GM19023 (cell line): ENCODE results near the gene GDI2.
"Not testable (repeated sequence)": the region's sequence is repeated elsewhere in the genome, so short reads cannot be mapped to it uniquely, and the experiment has no call there.

Experiments
- ATAC-seq: cut with Tn5 transposase; IDR thresholded peaks from one replicate; pipeline ENCODE4 v1.9.1; 2021; ENCODE audit warnings: mild to moderate bottlenecking, moderate library complexity; ENCODE audit not compliant: unreplicated experiment

Gene GDI2

DNA sequence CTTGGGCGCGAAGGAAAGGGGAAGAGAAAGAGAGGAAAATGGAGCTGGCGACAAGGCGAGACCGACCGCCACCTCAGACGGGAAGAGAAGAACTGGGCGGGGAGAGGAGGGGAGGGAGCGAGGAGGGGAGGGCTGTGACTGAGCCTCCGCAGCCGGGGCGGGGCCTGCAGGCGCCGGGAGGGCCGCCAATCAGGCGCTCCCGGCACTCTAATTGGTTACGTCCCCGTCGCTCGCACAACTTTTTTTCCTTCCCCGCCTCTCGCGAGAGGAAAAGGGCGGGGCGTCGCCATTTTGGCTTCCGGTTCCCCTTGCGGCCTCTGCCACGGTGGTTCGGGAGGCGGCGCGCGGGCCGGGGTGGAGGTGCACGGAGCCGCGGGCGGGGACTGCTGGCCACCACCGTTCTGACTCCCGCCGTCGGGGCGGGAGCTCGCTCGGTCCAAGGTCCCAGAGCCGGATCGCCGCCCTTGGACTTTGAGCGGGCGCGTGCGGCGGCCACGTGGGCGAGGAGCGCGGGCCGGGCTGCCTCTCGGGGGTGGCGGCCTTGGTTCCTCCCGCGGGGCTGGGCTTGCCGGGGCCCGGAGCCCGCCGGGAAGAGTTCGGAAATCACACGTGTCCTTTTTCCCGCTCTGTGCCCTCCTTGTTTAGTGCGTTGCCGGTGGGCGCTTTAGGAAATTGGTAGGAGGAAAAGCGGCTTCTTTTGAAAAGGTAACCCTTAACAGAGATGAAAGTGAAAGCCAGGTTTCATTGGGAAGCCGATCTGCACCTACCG, at the start of gene GDI2:
Gene GDI2, minus strand, starts transcription at position 94 of the 769 bp plus-strand sequence. CDS start 176 bp downstream, outside the sequence.
- peak; percentile 82 for ATAC-seq

DNA sequence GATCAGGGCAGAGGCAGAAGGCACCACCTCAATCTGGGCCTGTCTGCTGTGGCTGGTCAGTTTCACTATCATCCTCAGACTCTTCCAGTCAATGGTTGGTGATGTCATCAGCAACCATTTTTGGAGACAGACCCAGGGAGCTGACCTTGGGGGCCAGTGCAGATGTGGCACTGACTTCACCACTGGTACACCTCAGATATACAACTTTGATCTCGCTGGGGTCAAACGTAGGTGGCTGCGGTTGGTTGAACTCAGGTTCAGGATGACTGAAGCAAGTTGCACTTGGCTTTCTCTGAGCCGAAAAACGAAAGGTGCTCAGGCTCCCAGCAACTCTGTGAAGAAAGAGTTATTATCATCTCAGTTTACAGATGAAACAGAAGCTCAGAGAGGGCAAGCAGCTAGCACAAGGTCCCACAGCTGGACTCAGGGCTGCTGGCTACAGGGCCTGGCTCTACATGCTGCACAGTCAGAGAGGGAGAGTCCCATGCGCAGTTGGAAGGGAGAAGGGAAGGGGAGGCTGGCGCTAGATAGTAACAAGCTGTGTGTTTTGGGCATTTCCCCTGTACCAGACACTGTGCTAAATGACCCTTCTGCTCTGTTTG, 49.2 kb upstream of the GDI2 start:
- peak; percentile 93 for ATAC-seq

DNA sequence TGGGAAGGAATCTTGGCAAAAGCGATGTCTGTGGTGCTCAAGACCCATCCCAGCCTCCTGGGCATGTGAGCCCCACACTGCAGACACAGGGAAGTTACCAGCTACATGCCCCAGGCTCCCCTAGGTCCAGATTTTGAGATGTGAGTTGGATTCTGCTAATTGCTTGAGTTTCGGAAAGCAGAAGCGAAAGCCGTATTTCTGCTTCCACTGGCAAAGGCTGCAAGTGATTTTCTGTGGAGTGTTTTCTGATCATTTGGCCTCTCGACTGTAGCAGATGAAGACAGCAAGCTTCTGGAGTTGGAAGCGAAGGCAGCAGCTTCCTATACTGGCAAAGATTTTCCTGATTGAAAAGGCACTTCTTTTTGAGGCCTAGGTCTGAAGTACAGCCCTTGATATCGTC, 46.8 kb upstream of the GDI2 start:
- ATAC-seq = no peak

DNA sequence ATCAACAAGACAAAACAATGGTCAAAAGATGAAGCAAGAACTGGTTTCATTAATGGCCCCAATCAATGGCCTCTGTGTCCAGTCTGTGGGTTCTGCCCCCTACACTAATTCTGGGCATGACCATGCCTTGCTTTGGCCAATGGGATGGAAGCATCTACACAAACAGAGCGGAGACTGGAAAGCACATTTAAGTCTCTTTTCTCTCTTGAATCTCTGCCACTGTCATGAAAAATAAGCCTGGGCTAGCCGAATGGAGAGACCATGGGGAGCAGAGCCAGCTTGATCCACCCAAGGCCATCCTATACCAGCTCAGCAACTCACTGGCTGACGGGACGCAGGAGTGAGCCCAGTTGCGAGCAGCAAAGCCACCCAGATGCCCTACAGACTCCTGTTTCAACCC, 45.6 kb upstream of the GDI2 start:
- no peak for ATAC-seq

DNA sequence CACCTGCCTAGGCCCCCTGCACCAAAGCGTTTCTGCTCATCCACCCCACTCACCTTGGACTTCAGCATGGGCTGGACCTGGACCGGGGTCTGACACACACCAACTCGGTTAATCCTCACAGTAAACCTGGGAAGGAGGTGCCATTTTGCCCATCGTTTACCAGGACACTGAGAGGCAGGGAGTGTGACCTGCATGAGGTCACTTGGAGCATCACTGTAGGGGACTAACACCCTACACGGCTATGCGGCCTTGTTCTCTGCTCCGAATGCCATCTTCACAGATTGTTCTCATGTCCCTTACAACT, 43.4 kb upstream of the GDI2 start:
- no peak for ATAC-seq

DNA sequence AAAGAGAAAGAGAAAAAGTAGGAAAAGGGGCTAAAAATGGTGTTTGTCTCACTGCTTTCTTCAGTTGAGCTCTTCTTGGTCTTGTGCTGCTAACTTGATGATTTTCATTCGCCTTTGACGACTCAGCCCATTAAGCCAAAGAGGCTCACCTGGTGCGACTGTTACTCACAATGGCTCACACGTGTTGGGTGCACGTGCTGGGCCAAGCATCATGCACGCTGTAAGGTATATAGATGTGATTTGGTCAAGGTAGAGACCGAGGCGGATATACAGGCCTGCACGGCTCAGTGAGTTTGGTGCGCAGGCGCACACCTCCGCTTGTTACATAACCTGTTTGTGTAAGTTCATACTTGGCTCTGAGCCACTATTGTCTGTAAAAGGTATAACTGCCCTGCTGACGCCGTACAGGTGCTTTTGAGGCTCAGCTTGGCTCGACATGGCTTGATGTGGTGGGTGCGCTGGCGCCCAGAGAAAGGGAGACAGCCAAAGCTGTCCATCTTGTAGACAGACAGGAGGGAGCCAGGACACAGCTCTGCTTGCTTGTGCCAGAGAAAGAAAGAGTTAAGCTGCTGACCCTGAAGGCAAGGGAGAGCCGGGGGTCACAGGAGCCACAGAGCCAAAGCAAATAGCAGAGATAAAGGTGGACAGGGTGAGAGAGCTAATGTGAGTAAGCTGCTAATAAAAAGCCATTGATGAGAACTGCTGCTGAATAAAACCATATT, 42.9 kb upstream of the GDI2 start:
- no peak for ATAC-seq

DNA sequence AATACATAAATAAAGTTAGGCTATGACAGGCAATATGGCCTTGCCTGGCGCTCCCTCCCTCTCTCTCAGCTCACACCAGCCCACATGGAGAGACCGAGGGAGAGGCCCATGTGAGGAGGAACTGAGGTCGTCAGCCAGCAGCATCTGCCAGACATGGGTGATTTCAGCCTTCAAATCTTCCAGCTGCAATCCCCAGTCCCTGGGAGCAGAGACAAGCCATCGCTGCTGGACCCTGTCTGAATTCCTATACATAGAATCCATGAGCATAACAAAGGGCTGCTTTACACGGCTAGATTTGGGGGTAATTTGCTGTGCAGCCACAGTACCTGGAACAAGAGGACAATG, 40.9 kb upstream of the GDI2 start:
- ATAC-seq = no peak

DNA sequence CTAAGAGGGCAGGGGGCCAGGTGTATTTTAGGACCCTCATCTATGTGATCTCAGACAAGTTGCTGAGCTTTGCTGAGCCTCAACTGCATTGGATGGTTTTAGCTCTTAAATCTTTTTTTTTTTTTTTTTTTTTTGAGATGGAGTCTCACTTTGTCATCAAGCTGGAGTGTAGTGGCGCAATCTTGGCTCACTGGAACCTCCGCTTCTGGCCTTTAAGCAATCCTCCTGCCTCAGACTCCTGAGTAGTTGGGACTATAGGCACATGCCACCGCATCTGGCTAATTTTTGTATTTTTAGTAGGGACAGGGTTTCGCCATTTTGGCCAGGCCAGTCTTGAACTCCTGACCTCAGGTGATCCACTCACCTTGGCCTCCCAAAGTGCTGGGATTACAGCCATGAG, 33.4 kb upstream of the GDI2 start:
- not testable (repeated sequence) for ATAC-seq

DNA sequence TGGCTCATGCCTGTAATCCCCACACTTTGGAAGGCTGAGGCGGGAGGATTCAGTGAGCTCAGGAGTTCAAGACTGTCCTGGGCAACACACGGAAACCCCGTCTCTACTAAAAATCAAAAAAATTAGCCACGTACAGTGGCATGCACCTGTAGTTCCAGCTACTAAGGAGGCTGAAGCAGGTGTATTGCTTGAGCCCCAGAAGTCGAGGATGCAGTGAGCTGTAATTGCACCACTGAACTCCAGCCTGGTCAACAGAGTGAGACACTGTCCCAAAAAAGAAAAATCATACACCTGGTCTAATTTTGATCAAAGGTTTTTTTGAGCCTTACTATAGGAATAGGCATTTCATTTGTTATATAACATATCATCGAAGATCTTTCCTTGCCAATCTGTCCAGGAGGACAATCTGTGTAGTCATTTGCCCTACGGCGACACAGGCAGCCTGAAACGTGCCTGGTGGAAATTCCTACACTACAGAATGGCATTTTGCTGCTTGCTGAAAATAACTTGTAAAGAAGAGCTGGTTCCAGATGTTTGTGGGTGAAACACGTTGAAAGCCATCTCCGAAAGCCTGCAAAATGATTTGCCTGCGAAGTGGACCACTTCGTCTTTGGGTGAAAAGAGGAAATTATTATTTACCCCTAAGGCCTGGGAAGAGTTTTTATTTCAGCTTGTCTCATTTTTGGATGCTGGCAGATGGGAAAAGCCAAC, 31.3 kb upstream of the GDI2 start:
- ATAC-seq = no peak

DNA sequence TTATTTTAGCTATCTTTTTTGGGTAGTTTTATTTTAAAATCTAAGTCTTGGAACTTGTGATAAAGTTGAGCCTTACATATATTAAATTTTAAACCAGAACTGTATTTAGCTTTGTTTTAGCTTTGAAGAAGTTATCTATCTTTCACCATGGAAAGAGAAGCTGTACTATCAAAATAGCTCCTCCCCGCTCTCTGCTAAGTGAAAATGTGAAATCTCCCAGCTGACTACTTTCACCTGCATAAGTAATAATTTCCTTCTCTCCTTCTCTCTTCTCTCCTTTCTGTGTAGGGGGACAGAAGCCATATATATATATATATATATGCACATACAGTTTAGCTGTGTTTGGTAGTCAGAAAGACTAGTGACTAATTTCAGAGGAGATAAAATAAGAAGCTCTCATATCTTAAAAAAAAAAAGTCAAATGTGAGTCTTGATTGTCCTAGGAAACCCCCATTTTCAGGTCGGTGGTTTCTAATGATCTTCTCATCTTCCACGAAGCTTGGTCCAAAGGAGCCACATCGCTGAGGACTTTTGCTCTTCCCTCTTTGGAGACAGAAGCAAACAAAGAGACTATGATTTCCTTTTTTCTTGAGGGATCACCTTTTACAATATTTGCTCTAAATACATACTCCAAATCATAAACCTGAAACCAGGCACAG, 30.6 kb upstream of the GDI2 start:
- ATAC-seq = no peak

DNA sequence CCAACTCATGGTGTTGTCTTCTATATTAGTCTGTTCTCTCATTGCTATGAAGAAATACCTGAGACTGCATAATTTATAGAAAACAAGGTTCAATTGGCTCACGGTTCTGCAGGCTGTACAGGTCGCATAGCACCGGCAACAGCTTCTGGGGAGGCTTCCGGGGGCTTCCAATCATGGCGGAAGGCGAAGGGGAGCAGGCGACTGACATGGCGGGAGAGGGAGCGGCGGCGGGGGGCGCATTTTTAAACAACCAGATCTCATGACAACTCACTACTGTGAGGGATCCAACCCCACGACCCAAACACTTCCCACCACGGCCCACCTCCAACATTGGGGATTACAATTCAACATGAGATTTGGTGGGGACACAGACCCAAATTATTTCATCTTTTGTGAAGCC, 28.7 kb upstream of the GDI2 start:
- ATAC-seq = no peak

DNA sequence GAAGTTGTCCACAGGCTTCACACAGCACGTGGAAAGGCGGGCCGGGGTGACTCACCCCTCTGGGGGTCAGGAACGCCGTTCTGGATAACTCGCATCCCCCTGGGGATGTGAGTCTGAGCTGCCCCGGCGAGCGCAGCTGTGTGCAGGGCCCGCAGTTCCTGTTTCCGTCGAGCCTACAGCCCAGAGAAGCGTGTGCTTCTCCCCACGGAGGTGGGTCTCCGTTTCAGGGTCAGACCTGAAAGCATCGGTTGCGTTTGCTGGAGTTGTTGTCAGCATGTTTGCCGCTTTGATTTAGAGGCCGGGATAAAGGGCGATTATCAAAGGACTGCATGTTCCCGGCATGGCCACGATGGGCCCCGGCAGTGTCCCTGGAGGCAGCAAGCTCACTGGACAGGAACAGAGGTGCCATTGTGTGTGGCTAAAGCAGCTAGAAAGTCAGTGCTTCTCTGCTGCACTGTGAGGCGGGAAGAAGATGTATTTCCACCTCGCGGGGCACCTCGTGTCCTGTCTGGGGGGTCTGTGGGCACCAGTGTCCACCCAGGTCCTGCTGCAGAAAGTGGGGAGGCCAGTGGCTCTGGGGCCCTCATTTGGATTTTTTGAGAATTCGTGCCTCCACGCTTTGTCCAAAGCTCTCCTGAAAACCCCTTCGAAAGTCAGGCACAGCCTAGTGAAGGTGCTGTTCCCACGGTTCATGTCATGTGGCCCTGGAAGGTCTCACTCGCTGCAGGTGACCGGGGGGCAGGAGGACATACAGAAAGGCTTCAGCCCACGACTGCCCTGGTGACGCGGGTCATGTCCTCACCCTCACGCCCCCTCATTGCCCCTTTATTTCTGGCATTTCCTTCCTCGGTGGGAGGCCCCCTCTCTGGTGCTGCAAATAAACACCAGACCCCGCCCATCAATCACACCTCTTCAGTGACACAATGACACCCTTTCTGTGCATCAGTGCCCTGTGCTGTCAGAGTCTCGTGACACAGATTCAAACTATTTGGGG, 27.4 kb upstream of the GDI2 start:
- ATAC-seq = peak; percentile 77

DNA sequence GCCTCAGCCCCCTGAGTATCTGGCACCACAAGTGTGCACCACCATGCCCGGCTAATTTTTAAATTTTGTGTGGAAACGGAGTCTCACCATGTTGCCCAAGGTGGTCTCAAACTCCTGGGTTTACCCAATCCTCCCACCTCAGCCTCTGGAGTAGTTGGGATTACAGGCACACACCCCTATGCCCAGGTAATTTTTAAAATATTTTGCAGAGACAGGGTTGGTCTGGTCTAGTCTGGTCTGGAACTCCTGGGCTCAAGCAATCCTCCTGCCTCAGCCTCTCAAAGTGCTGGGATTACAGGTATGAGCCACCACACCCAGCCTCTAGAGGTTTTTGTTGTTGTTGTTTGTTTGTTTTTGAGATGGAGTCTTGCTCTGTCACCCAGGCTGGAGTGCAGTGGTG, 22.9 kb upstream of the GDI2 start:
- not testable (repeated sequence) for ATAC-seq

DNA sequence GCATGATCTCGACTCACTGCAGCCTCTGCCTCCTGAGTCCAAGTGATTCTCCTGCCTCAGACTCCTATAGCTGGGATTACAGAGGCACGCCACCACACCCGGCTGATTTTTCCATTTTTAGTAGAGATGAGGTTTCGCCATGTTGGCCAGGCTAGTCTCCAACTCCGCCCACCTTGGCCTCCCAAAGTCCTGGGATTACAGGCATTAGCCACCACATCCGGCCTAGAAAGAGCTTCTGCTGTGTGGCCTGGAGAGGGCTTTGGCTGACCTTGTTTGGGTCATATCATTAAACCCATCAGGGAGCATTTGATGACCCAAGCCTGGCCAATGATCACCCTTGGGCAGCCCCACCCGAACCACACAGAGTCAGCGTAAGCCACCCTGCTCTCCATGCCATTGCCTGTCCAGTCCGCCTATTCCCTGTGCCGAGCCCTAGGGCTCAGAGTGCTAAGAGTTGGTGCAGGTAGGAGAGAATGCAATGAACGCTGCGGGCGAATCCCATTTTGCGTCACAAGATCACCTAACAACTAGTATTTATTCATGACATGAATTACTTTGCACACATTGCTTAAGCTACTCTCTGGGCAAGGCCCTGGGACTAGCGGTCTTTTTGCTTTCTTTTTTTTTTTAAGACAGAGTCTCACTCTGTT, 22.3 kb upstream of the GDI2 start:
- ATAC-seq = no peak

DNA sequence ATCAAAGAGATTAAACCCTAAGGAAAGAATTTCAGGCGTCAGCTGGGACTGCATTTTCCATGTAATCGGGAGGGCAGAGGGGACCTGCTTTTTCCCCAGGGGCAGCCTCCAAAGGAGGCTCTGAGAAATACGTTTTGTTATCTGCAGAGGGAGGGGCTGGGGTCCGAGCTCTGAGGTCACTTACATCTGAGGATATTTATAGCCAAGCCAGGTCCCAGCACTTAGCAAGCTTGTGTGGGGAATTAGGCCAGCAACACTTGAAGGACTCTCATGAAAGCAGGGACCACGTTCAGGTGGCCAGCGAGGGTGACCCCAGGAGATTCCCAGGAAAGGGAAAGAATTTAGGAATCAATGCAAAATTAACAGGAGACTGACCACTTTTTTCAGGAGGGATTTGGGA, 20.6 kb upstream of the GDI2 start:
- no peak for ATAC-seq

DNA sequence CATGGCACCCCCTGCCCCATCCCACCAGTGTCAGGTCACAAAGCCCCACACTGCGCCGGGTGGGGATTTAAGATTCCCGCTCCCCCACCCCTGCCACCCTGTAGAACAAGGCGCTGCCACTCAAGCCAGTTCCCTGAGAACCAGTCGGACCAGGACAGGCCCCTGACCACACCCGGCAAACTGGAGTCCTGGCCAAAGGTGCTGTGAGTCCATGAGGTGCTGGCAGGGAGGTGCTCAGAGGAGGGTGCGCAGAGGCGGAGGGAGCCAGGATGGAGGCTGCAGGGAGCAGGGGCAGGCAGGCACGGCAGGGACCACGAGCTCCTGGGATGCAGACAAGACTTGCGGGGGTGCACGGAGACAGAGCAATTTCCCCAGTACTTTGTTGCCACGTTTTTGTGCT, 19.7 kb upstream of the GDI2 start:
- ATAC-seq = no peak

DNA sequence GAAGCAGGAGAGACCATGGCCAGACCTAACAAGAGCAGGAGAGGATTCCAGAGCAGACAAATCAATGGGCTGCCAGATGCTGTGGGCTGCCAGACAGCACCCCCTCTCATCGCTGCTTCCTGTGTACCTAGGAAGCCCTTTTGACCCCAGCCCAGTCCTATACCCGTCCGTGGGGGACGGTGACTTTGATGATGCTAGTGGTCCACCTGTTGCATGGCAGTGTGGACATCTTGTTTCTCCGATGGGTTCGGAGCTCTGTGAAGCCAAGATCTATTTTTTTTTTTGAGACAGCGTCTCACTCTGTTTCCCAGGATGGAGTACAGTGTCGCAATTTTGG, 18.2 kb upstream of the GDI2 start:
- ATAC-seq = no peak

DNA sequence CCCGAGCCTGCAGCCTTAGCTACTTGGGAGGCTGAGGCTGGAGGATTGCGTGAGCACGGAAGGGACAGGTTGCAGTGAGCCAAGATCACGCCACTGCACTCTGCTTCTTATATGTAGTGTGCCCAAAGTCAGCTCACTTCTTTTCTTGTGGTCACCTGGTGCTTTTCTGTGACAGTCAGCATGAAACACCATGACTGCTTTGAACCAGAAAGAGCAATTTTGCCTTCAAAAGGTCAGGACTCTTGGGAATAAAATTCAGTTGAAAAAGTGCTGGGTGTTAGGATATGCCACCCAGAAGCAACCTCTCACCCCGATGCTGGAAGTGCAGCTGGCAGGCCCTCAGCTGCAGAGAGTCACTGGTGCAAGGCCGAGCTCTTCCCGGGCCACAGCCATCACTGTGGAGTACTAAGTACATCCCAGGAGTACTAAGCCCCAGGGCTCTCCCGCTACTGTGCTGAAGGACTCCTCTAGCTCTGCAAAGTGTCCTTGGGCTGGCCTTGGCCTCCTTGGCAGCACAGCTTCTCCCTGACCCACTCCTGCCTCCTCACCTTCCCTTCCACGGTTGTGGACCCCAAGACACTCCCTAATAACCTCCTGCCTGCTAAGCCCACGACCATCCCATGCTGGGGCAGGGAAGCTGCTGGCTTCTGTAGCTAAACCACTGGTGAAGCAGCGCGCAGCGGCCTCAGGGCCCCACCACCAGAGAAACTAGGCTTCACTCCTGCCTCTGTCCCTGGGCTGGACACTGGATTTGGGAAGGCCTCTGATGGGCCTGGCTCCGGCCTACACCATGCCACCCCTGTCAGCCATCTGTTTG, 17.6 kb upstream of the GDI2 start:
- no peak for ATAC-seq

DNA sequence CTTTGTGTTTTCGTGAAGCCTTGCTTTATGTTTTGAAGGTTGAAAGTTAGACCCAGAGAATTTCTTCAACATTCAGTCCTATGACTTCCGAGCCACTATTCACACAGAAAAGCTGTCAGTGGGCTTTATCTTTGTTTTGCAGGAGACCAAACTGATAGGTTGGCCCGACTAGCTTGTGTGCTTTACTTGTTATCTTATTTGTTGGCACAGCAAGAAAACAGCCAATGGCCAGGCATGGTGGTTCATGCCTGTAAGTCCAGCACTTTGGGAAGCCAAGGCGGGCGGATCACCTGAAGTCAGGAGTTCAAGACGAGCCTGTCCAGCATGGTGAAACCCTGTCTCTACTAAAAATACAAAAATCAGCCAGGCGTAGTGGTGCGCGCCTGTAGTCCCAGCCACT, 16.0 kb upstream of the GDI2 start:
- ATAC-seq = no peak
